ENCODE measurements around the gene ZNF407. TPM values are rescaled to one million over a fixed set of nuclear protein-coding genes. Genes with fewer than 3 reads are reported as not detected.

ZNF407 gene
- total and polyA plus RNA-seq, 7 experiments from 2014 or later: 6.8 to 31.3 (median 27.9) TPM

DNA sequence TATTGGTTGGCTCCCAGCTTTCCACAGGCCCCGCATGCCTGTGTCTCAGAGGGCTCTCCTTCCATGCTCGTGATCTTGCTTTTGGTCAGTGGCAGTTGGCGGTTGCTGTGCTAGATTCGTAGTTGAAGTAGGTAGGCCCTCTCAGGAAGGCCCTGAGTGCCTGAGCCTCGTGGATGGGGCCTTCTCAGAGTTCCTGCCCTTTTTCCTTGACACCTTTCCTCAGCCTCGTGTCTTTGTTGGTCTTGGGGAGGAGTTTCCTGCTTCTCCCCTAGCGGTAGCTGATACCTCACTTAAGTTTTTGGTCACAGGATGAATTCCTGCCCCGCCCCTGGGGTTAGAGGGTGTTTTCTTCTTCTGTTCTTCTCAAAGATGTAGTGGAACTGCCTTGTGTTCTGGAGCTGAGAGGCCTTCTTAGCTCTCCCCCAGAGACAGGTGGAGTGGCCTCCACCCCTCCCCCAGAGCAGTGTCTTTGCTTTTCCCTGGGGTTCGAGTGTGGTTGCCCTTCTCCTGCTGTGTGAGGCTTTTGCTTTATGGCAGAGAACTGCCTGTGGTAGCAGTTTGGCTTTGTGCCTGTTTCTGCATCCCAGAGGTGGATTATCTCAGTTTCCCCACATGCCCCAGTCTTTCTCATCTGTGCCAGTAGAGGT lies 94.8 kb downstream of the ZNF407 start:
- POLR2A ChIA-PET: no interaction called here
- Histone ChIP-seq H3K4me3 (ENCODE audit: low read length) (no peak overlapping the region), H3K36me3 (ENCODE audit: control insufficient read depth in 2 of 3, insufficient read depth in 3 of 3, low read length in 3 of 3) (no peaks in the 10 kb centered on the region), H3K9me3 (ENCODE audit: control insufficient read depth in 2 of 3, low read length in 3 of 3) (no peaks in the 10 kb centered on the region), H3K4me1 (ENCODE audit: control insufficient read depth in 2 of 2, insufficient read depth in 2 of 2, low read length in 2 of 2) (peaks cover 0 to 5% of the 10 kb centered on the region in 2 donors), H3K27ac (ENCODE audit: low read depth, low read length) (no peak overlapping the region), H3K27me3 (ENCODE audit: control insufficient read depth in 2 of 2, insufficient read depth in 2 of 2, low read length in 2 of 2) (no peaks in the 10 kb centered on the region)
- peak overlapping the region in 5 of 9 donors; percentile 15 to 69 (median 56) for H3K27ac Mint-ChIP-seq
- peaks cover 0 to 3% (median 0%) of the 10 kb centered on the region in 11 donors for H3K9me3 Mint-ChIP-seq
- intact Hi-C loops (cut with micrococcal nuclease): no loop called here
- H3K4me1 Mint-ChIP-seq: peaks cover 11 to 38% (median 24%) of the 10 kb centered on the region in 7 donors
- peak in 2 of 9 donors; percentile 2 to 14 for DNase-seq
- no peak for ATAC-seq
- peak overlapping the region in 2 of 10 donors; percentile 11 to 18 for H3K4me3 Mint-ChIP-seq
- H3K36me3 Mint-ChIP-seq: peaks cover 2 to 44% (median 18%) of the 10 kb centered on the region in 5 donors
- H3K27me3 Mint-ChIP-seq: no peaks in the 10 kb centered on the region
- CTCF ChIA-PET: no interaction called here

DNA sequence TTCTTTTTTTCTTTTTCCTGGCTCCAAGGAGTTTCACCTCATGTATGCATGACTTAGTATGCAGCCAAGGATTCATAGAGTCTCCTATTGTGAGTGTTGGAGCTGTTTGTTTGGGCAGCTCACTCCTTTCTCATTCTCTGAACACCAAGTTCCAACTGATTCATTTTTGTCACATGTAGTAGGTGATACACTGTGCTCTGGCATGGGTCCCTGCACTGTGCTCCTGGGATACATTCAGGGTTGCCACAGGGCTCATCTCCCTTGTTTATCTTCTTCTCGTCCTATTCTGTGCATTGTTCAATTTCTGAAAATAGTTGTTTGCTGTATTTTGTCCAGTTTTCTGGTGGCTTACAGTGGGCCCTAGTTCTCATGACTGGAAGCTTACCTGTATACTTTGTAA lies 96.8 kb downstream of the ZNF407 start:
- no peaks in the 10 kb centered on the region for H3K9me3 ChIP-seq (ENCODE audit: control insufficient read depth in 2 of 3, low read length in 3 of 3)
- no peaks in the 10 kb centered on the region for H3K27me3 Mint-ChIP-seq
- H3K36me3 ChIP-seq (ENCODE audit: control insufficient read depth in 2 of 3, insufficient read depth in 3 of 3, low read length in 3 of 3): no peaks in the 10 kb centered on the region
- H3K27ac ChIP-seq (ENCODE audit: low read depth, low read length): no peak overlapping the region
- peaks cover 11 to 38% (median 25%) of the 10 kb centered on the region in 7 donors for H3K4me1 Mint-ChIP-seq
- H3K27ac Mint-ChIP-seq: peak overlapping the region in 1 of 9 donors; percentile 23
- no peak overlapping the region for H3K4me3 Mint-ChIP-seq
- intact Hi-C loops (cut with micrococcal nuclease): no loop called here
- H3K4me3 ChIP-seq (ENCODE audit: low read length): no peak overlapping the region
- ChIA-PET CTCF (no interaction called here), POLR2A (no interaction called here)
- DNase-seq (no peak), ATAC-seq (no peak)
- peaks cover 0 to 5% of the 10 kb centered on the region in 2 donors for H3K4me1 ChIP-seq (ENCODE audit: control insufficient read depth in 2 of 2, insufficient read depth in 2 of 2, low read length in 2 of 2)
- H3K9me3 Mint-ChIP-seq: peaks cover 0 to 3% (median 0%) of the 10 kb centered on the region in 11 donors
- H3K27me3 ChIP-seq (ENCODE audit: control insufficient read depth in 2 of 2, insufficient read depth in 2 of 2, low read length in 2 of 2): no peaks in the 10 kb centered on the region
- H3K36me3 Mint-ChIP-seq: peaks cover 2 to 39% (median 14%) of the 10 kb centered on the region in 5 donors

GRCh38 chr18:74695170-74695569 lies 97.5 kb downstream of the ZNF407 start:
- ATAC-seq (no peak), DNase-seq (no peak)
- intact Hi-C loops (cut with micrococcal nuclease): no loop called here
- no peaks in the 10 kb centered on the region for H3K27me3 ChIP-seq (ENCODE audit: control insufficient read depth in 2 of 2, insufficient read depth in 2 of 2, low read length in 2 of 2)
- no peak overlapping the region for H3K4me3 Mint-ChIP-seq
- peaks cover 0 to 5% of the 10 kb centered on the region in 2 donors for H3K4me1 ChIP-seq (ENCODE audit: control insufficient read depth in 2 of 2, insufficient read depth in 2 of 2, low read length in 2 of 2)
- H3K27me3 Mint-ChIP-seq: no peaks in the 10 kb centered on the region
- peaks cover 11 to 38% (median 25%) of the 10 kb centered on the region in 7 donors for H3K4me1 Mint-ChIP-seq
- H3K27ac Mint-ChIP-seq: peak overlapping the region in 1 of 9 donors; percentile 23
- H3K4me3 ChIP-seq (ENCODE audit: low read length): no peak overlapping the region
- peaks cover 0 to 37% (median 14%) of the 10 kb centered on the region in 5 donors for H3K36me3 Mint-ChIP-seq
- no peaks in the 10 kb centered on the region for H3K36me3 ChIP-seq (ENCODE audit: control insufficient read depth in 2 of 3, insufficient read depth in 3 of 3, low read length in 3 of 3)
- H3K9me3 ChIP-seq (ENCODE audit: control insufficient read depth in 2 of 3, low read length in 3 of 3): no peaks in the 10 kb centered on the region
- ChIA-PET CTCF (no interaction called here), POLR2A (no interaction called here)
- peaks cover 0 to 3% (median 0%) of the 10 kb centered on the region in 11 donors for H3K9me3 Mint-ChIP-seq
- H3K27ac ChIP-seq (ENCODE audit: low read depth, low read length): no peak overlapping the region

DNA sequence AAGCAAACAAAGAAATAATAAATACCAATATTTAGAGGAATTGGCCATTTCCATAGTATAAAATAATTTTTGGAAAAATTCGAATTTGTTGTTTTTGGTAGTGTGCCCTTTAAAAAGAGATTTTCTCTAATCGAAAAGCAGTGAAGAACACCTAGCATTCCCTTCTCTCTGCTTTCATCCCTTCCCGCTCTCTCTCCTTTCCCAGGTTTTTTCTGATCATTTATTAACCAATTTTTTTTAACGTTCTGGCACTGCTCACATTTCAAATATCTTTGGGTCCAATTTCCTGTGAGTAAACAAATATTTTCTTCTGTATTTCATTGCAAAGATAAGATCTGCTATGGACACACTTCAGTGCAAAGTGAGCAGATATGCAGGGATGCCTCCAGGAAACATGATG lies 101.2 kb downstream of the ZNF407 start:
- intact Hi-C loops (cut with micrococcal nuclease): no loop called here
- POLR2A ChIA-PET: interaction anchor here (0.6 kb wide), 1 partner anchor 54 kb away, joined by 6 read pairs; no protein-coding TSS in a partner anchor
- no peak for DNase-seq
- no peak for ATAC-seq
- Histone ChIP-seq H3K4me3 (ENCODE audit: low read length) (no peak overlapping the region), H3K36me3 (ENCODE audit: control insufficient read depth in 2 of 3, insufficient read depth in 3 of 3, low read length in 3 of 3) (no peaks in the 10 kb centered on the region), H3K9me3 (ENCODE audit: control insufficient read depth in 2 of 3, low read length in 3 of 3) (no peaks in the 10 kb centered on the region), H3K4me1 (ENCODE audit: control insufficient read depth in 2 of 2, insufficient read depth in 2 of 2, low read length in 2 of 2) (no peaks in the 10 kb centered on the region), H3K27ac (ENCODE audit: low read depth, low read length) (no peak overlapping the region), H3K27me3 (ENCODE audit: control insufficient read depth in 2 of 2, insufficient read depth in 2 of 2, low read length in 2 of 2) (no peaks in the 10 kb centered on the region)
- Mint-ChIP-seq H3K9me3 (no peaks in the 10 kb centered on the region), H3K27me3 (no peaks in the 10 kb centered on the region), H3K36me3 (peaks cover 0 to 38% (median 14%) of the 10 kb centered on the region in 5 donors), H3K27ac (no peak overlapping the region), H3K4me3 (no peak overlapping the region), H3K4me1 (peaks cover 1 to 14% (median 9%) of the 10 kb centered on the region in 7 donors)
- CTCF ChIA-PET: interaction anchor here (0.6 kb wide), 1 partner anchor 674 kb away, joined by 3 read pairs; no protein-coding TSS in a partner anchor

GRCh38 chr18:74699455-74699854 lies 101.8 kb downstream of the ZNF407 start:
- H3K27me3 ChIP-seq (ENCODE audit: control insufficient read depth in 2 of 2, insufficient read depth in 2 of 2, low read length in 2 of 2): no peaks in the 10 kb centered on the region
- DNase-seq: no peak
- POLR2A ChIA-PET: no interaction called here
- peaks cover 0 to 36% (median 15%) of the 10 kb centered on the region in 5 donors for H3K36me3 Mint-ChIP-seq
- no peak overlapping the region for H3K4me3 ChIP-seq (ENCODE audit: low read length)
- no peak overlapping the region for H3K4me3 Mint-ChIP-seq
- no peaks in the 10 kb centered on the region for H3K9me3 ChIP-seq (ENCODE audit: control insufficient read depth in 2 of 3, low read length in 3 of 3)
- CTCF ChIA-PET: interaction anchor here (0.6 kb wide), 1 partner anchor 673 kb away, joined by 3 read pairs; no protein-coding TSS in a partner anchor
- no peak for ATAC-seq
- no peaks in the 10 kb centered on the region for H3K36me3 ChIP-seq (ENCODE audit: control insufficient read depth in 2 of 3, insufficient read depth in 3 of 3, low read length in 3 of 3)
- intact Hi-C loops (cut with micrococcal nuclease): no loop called here
- H3K4me1 Mint-ChIP-seq: peaks cover 0 to 10% (median 8%) of the 10 kb centered on the region in 7 donors
- H3K9me3 Mint-ChIP-seq: no peaks in the 10 kb centered on the region
- no peak overlapping the region for H3K27ac ChIP-seq (ENCODE audit: low read depth, low read length)
- no peaks in the 10 kb centered on the region for H3K4me1 ChIP-seq (ENCODE audit: control insufficient read depth in 2 of 2, insufficient read depth in 2 of 2, low read length in 2 of 2)
- no peak overlapping the region for H3K27ac Mint-ChIP-seq
- H3K27me3 Mint-ChIP-seq: no peaks in the 10 kb centered on the region

DNA sequence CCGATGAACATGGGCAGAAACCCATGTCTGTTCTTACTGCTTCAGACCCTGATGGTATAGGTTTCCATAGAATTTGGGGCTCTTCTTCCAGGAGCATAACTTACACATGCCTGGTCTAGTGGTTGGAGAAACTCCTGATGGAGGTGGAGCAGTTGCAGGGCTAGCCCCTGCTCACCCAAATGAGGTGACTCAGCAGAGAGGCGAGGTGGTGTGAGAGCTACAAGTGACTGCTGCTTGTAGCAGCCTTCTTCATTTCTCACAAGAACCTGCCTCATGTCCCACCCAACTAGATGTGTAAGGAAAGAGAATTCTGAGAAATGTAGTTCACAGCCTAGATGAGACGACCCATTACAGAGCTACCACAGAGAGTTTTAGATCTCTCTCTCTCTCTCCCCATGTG lies 105.3 kb downstream of the ZNF407 start:
- H3K9me3 Mint-ChIP-seq: no peaks in the 10 kb centered on the region
- H3K27me3 Mint-ChIP-seq: no peaks in the 10 kb centered on the region
- ChIA-PET POLR2A (no interaction called here), CTCF (no interaction called here)
- intact Hi-C loops (cut with micrococcal nuclease): no loop called here
- no peaks in the 10 kb centered on the region for H3K4me1 ChIP-seq (ENCODE audit: control insufficient read depth in 2 of 2, insufficient read depth in 2 of 2, low read length in 2 of 2)
- H3K4me1 Mint-ChIP-seq: peaks cover 0 to 10% (median 4%) of the 10 kb centered on the region in 7 donors
- no peak overlapping the region for H3K27ac ChIP-seq (ENCODE audit: low read depth, low read length)
- H3K9me3 ChIP-seq (ENCODE audit: control insufficient read depth in 2 of 3, low read length in 3 of 3): no peaks in the 10 kb centered on the region
- peaks cover 0 to 37% (median 13%) of the 10 kb centered on the region in 5 donors for H3K36me3 Mint-ChIP-seq
- ATAC-seq (no peak), DNase-seq (no peak)
- H3K27me3 ChIP-seq (ENCODE audit: control insufficient read depth in 2 of 2, insufficient read depth in 2 of 2, low read length in 2 of 2): no peaks in the 10 kb centered on the region
- no peak overlapping the region for H3K4me3 Mint-ChIP-seq
- H3K36me3 ChIP-seq (ENCODE audit: control insufficient read depth in 2 of 3, insufficient read depth in 3 of 3, low read length in 3 of 3): no peaks in the 10 kb centered on the region
- no peak overlapping the region for H3K4me3 ChIP-seq (ENCODE audit: low read length)
- no peak overlapping the region for H3K27ac Mint-ChIP-seq

DNA sequence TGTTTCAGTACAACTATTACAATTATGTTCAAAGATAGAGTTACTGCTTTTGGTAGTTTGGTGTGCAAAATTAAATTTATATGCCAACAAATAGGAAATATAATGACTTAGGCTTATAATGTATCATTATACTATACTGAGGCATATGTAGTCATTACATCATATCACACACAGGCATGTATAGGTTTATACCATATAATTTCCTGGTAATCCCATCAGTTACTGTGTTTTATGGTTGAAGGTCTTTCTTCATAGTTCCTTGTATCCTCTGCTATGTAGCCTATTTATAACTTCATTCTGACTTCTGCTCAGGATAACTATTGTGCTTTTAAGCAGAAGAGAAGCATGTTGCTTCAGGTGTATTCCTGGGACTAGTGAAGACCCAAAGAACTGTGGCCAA lies 110.5 kb downstream of the ZNF407 start:
- POLR2A ChIA-PET: no interaction called here
- Histone ChIP-seq H3K4me1 (ENCODE audit: control insufficient read depth in 2 of 2, insufficient read depth in 2 of 2, low read length in 2 of 2) (no peaks in the 10 kb centered on the region), H3K9me3 (ENCODE audit: control insufficient read depth in 2 of 3, low read length in 3 of 3) (no peaks in the 10 kb centered on the region), H3K4me3 (ENCODE audit: low read length) (no peak overlapping the region), H3K27ac (ENCODE audit: low read depth, low read length) (no peak overlapping the region), H3K36me3 (ENCODE audit: control insufficient read depth in 2 of 3, insufficient read depth in 3 of 3, low read length in 3 of 3) (no peaks in the 10 kb centered on the region), H3K27me3 (ENCODE audit: control insufficient read depth in 2 of 2, insufficient read depth in 2 of 2, low read length in 2 of 2) (no peaks in the 10 kb centered on the region)
- no peaks in the 10 kb centered on the region for H3K9me3 Mint-ChIP-seq
- H3K4me1 Mint-ChIP-seq: peaks cover 0 to 14% (median 5%) of the 10 kb centered on the region in 7 donors
- no peak overlapping the region for H3K27ac Mint-ChIP-seq
- ATAC-seq (no peak), DNase-seq (no peak)
- H3K4me3 Mint-ChIP-seq: no peak overlapping the region
- H3K27me3 Mint-ChIP-seq: no peaks in the 10 kb centered on the region
- CTCF ChIA-PET: no interaction called here
- peaks cover 0 to 31% (median 8%) of the 10 kb centered on the region in 5 donors for H3K36me3 Mint-ChIP-seq
- intact Hi-C loops (cut with micrococcal nuclease): no loop called here
